ENCODE results near the gene ERBB3. TPM values are rescaled to one million over a fixed set of nuclear protein-coding genes. Genes with fewer than 3 reads are reported as not detected.

ERBB3 gene
- polyA plus RNA-seq, 1 of the 3 experiments (the other 2 are of a cell fraction) = 1.4 TPM

- Histone ChIP-seq H2AFZ (ENCODE audit: low read depth) (no peak overlapping the region; the same call in 1 of the 2 replicates), H3K9me3 (no peaks in the 10 kb centered on the region), H3K36me3 (replicated peaks in 1 of 2; ENCODE audit: control insufficient read depth in 1 of 2, insufficient read depth in 2 of 2, low read length in 1 of 2) (no peaks in the 10 kb centered on the region), H3K27me3 (ENCODE audit: insufficient read depth) (no peaks in the 10 kb centered on the region), H3K9ac (no peak overlapping the region), H3K9me2 (no peaks in the 10 kb centered on the region), H3K4me2 (no peak overlapping the region), H3K4me1 (ENCODE audit: control insufficient read depth in 1 of 2, insufficient read depth in 2 of 2, low read depth in 1 of 2, low read length in 1 of 2) (0 out of 4 replicates have a peak, but pooled peaks cover 0 to 4% of the 10 kb centered on the region in 2 experiments), H4K20me1 (ENCODE audit: insufficient read depth) (no peaks in the 10 kb centered on the region), H3K27ac (ENCODE audit: low read depth in 2 of 2, low read length in 1 of 2) (no peak overlapping the region), H3K4me3 (ENCODE audit: low read depth in 2 of 2, low read length in 1 of 2) (no peak overlapping the region), H3F3A (replicated peaks; ENCODE audit: insufficient read depth) (peaks cover 9% of the 10 kb centered on the region), H3K79me2 (ENCODE audit: insufficient read depth) (no peaks in the 10 kb centered on the region)
- no peak for DNase-seq
- CTCF ChIA-PET = interaction anchor here (2.5 to 3.7 kb wide), 2 partner anchors 15 to 18 kb away, joined by 13 to 14 read pairs; partner anchors contain the start of gene ERBB3
- POLR2A ChIA-PET = no interaction called here
- 52% methylated on average over 5 of the region's 5 CpGs for WGBS (ENCODE audit: low lambda C conversion rate)
- no peak for TF ChIP-seq CTCF (IDR thresholded peaks at IDR 0.05)
- TF ChIP-seq IRF3 (IDR thresholded peaks at IDR 0.05; ENCODE audit: low read depth, low read length) = no peak
- TF ChIP-seq REST (IDR thresholded peaks at IDR 0.05; ENCODE audit: low read depth, low read length) = no peak
- no peak for TF ChIP-seq SMC3 (IDR thresholded peaks at IDR 0.05; ENCODE audit: low read depth, low read length)
- TF ChIP-seq RAD21 (IDR thresholded peaks at IDR 0.05; ENCODE audit: low read length) = no peak
- no peak for TF ChIP-seq TEAD4 (IDR thresholded peaks at IDR 0.05; ENCODE audit: borderline replicate concordance, insufficient read depth)
- TF ChIP-seq MXI1 (IDR thresholded peaks at IDR 0.05; ENCODE audit: low read depth, low read length) = no peak
- TF ChIP-seq ZBTB33 (IDR thresholded peaks at IDR 0.05; ENCODE audit: borderline replicate concordance, low read depth) = no peak
- TF ChIP-seq JUND (IDR thresholded peaks at IDR 0.05) = no peak
- no peak for TF ChIP-seq NFIC (IDR thresholded peaks at IDR 0.05; ENCODE audit: borderline replicate concordance)
- no peak for TF ChIP-seq YY1 (IDR thresholded peaks at IDR 0.05; ENCODE audit: low read depth)
- TF ChIP-seq USF2 (IDR thresholded peaks at IDR 0.05; ENCODE audit: borderline replicate concordance, low read depth, low read length) = no peak
- TF ChIP-seq MEF2A (IDR thresholded peaks at IDR 0.05; ENCODE audit: borderline replicate concordance, low read depth) = no peak
- TF ChIP-seq SIN3A (IDR thresholded peaks at IDR 0.05; ENCODE audit: borderline replicate concordance, low read depth, low read length) = no peak
- TF ChIP-seq GATA2 (CRISPR knock-in tag; IDR thresholded peaks at IDR 0.05) = no peak
- TF ChIP-seq RCOR1 (IDR thresholded peaks at IDR 0.05; ENCODE audit: low read length) = no peak
- no peak for TF ChIP-seq GABPA (IDR thresholded peaks at IDR 0.05; ENCODE audit: low read depth)
- TF ChIP-seq CHD2 (IDR thresholded peaks at IDR 0.05; ENCODE audit: low read length, partially characterized antibody) = no peak
- TF ChIP-seq MAX (IDR thresholded peaks at IDR 0.05; ENCODE audit: low read depth) = no peak
Measured at GRCh38 chr12:56061982-56062381, 18.0 kb upstream of the ERBB3 start.

Measured in SK-N-SH (cell line).